SK-N-SH treated with all-trans-retinoic acid at 6 μM for 48 hours (cell line): ENCODE results near the gene ARFRP1.

Experiments
- ATAC-seq: fragments of 200-7000 bp; cut with Tn5 transposase; 3 replicates; pipeline ENCODE4 v1.9.1; 2020; ENCODE audit warnings: mild to moderate bottlenecking, moderate library complexity
- ARNTL ChIP-seq: fragments of 450-650 bp; formaldehyde crosslinking; IDR thresholded peaks from 2 replicates; pipeline ENCODE4 v1.5.0; 2020; ENCODE audit warnings: low read depth, mild to moderate bottlenecking, moderate library complexity, borderline replicate concordance
- BACH2 ChIP-seq: fragments of 250-450 bp; sonication (Bioruptor Pico); IDR thresholded peaks from 2 replicates; pipeline ENCODE4 v1.9.0; 2021; ENCODE audit warnings: mild to moderate bottlenecking, borderline replicate concordance
- CSDC2 ChIP-seq: fragments of 250-450 bp; sonication (Bioruptor Pico); IDR thresholded peaks from 2 replicates; pipeline ENCODE4 v1.5.0; 2020; ENCODE audit warnings: mild to moderate bottlenecking, moderate library complexity
- CSRNP3 ChIP-seq: fragments of 250-450 bp; sonication (Bioruptor Pico); IDR thresholded peaks from 2 replicates; pipeline ENCODE4 v1.5.1; 2021; ENCODE audit warnings: mild to moderate bottlenecking, moderate library complexity
- ESRRG ChIP-seq: fragments of 250-450 bp; sonication (Bioruptor Pico); IDR thresholded peaks from 2 replicates; pipeline ENCODE4 v1.6.1; 2021; ENCODE audit warnings: mild to moderate bottlenecking
- GLIS3 ChIP-seq: fragments of 250-450 bp; sonication (Bioruptor Pico); IDR thresholded peaks from 2 replicates; pipeline ENCODE4 v1.5.0; 2020; ENCODE audit warnings: mild to moderate bottlenecking, moderate library complexity
- OSR1 ChIP-seq: fragments of 250-450 bp; sonication (Bioruptor Pico); IDR thresholded peaks from 2 replicates; pipeline ENCODE4 v1.8.0; 2022; ENCODE audit warnings: moderate library complexity, mild to moderate bottlenecking, inconsistent platforms
- PATZ1 ChIP-seq: fragments of 250-450 bp; sonication (Bioruptor Pico); IDR thresholded peaks from 2 replicates; pipeline ENCODE4 v1.8.0; 2020; ENCODE audit warnings: mild to moderate bottlenecking, moderate library complexity, borderline replicate concordance
- POU6F1 ChIP-seq: fragments of 250-450 bp; sonication (Bioruptor Pico); IDR thresholded peaks from 2 replicates; pipeline ENCODE4 v1.8.0; 2021; ENCODE audit warnings: low read depth, mild to moderate bottlenecking, moderate library complexity, borderline replicate concordance
- PPARA ChIP-seq: fragments of 250-450 bp; sonication (Bioruptor Pico); IDR thresholded peaks from 2 replicates; pipeline ENCODE4 v1.5.0; 2020; ENCODE audit warnings: mild to moderate bottlenecking, borderline replicate concordance
- RARB ChIP-seq: fragments of 250-450 bp; sonication (Bioruptor Pico); IDR thresholded peaks from 2 replicates; pipeline ENCODE4 v1.8.0; 2021; ENCODE audit warnings: mild to moderate bottlenecking, moderate library complexity
- SNAI2 ChIP-seq: fragments of 250-450 bp; sonication (Bioruptor Pico); IDR thresholded peaks from 2 replicates; pipeline ENCODE4 v1.5.0; 2020; ENCODE audit warnings: mild to moderate bottlenecking, moderate library complexity
- TCF4 ChIP-seq: fragments of 250-450 bp; sonication (Bioruptor Pico); IDR thresholded peaks from 2 replicates; pipeline ENCODE4 v1.8.0; 2021; ENCODE audit warnings: mild to moderate bottlenecking, moderate library complexity, borderline replicate concordance
- TSHZ2 ChIP-seq: fragments of 250-450 bp; sonication (Bioruptor Pico); IDR thresholded peaks from 2 replicates; pipeline ENCODE4 v1.5.0; 2020; ENCODE audit warnings: mild to moderate bottlenecking, moderate library complexity
- ZC3H10 ChIP-seq: fragments of 250-450 bp; sonication (Bioruptor Pico); IDR thresholded peaks from 2 replicates; pipeline ENCODE4 v1.5.1; 2021; ENCODE audit warnings: mild to moderate bottlenecking, moderate library complexity
- ZFP3 ChIP-seq: fragments of 250-450 bp; sonication (Bioruptor Pico); IDR thresholded peaks from 2 replicates; pipeline ENCODE4 v1.5.0; 2020; ENCODE audit warnings: mild to moderate bottlenecking, moderate library complexity
- ZFP30 ChIP-seq: fragments of 450-650 bp; formaldehyde crosslinking; IDR thresholded peaks from 2 replicates; pipeline ENCODE4 v1.5.0; 2022; ENCODE audit warnings: mild to moderate bottlenecking, moderate library complexity
- ZNF565 ChIP-seq: fragments of 450-650 bp; formaldehyde crosslinking; conservative IDR thresholded peaks from 2 replicates; pipeline ENCODE4 v1.5.0; 2020; ENCODE audit warnings: low read depth, mild to moderate bottlenecking, moderate library complexity
- ZNF70 ChIP-seq: fragments of 450-650 bp; formaldehyde crosslinking; IDR thresholded peaks from 2 replicates; pipeline ENCODE4 v1.5.0; 2020; ENCODE audit warnings: mild to moderate bottlenecking, moderate library complexity
- ZNF8 ChIP-seq: fragments of 450-650 bp; formaldehyde crosslinking; IDR thresholded peaks from 2 replicates; pipeline ENCODE4 v1.5.0; 2020; ENCODE audit warnings: mild to moderate bottlenecking, moderate library complexity

The ARFRP1 gene

GRCh38 chr20:63734111-63734945, 26.6 kb upstream of the ARFRP1 start:
- TF ChIP-seq ZFP30 (CRISPR knock-in tag) (no peak), CSRNP3 (CRISPR knock-in tag) (no peak), BACH2 (CRISPR knock-in tag) (no peak), GLIS3 (CRISPR knock-in tag) (no peak), SNAI2 (CRISPR knock-in tag) (no peak), ESRRG (no peak), PATZ1 (CRISPR knock-in tag) (no peak), TCF4 (CRISPR knock-in tag) (no peak), ZNF565 (no peak), ZC3H10 (no peak), RARB (CRISPR knock-in tag) (no peak), ZNF70 (no peak)
- no peak for ATAC-seq

GRCh38 chr20:63733579-63734081, 25.9 kb upstream of the ARFRP1 start:
- ATAC-seq: no peak
- no peak for TF ChIP-seq ARNTL (CRISPR knock-in tag)
- no peak for TF ChIP-seq ZFP30 (CRISPR knock-in tag)
- TF ChIP-seq ZNF565: no peak
- no peak for TF ChIP-seq OSR1 (CRISPR knock-in tag)
- no peak for TF ChIP-seq TCF4 (CRISPR knock-in tag)
- no peak for TF ChIP-seq GLIS3 (CRISPR knock-in tag)
- no peak for TF ChIP-seq ZFP3 (CRISPR knock-in tag)
- TF ChIP-seq ESRRG: no peak
- no peak for TF ChIP-seq BACH2 (CRISPR knock-in tag)
- no peak for TF ChIP-seq TSHZ2 (CRISPR knock-in tag)
- TF ChIP-seq ZC3H10: no peak
- TF ChIP-seq PATZ1 (CRISPR knock-in tag): no peak
- no peak for TF ChIP-seq ZNF70
- TF ChIP-seq CSDC2 (CRISPR knock-in tag): no peak
- no peak for TF ChIP-seq RARB (CRISPR knock-in tag)
- no peak for TF ChIP-seq POU6F1 (CRISPR knock-in tag)
- no peak for TF ChIP-seq PPARA (CRISPR knock-in tag)
- TF ChIP-seq ZNF8 (CRISPR knock-in tag): no peak
- TF ChIP-seq SNAI2 (CRISPR knock-in tag): no peak
- TF ChIP-seq, all 23 proteins: peak for 0
